Urothelium cell line (cell line): ENCODE results near the gene CDC25B.
"Not testable (repeated sequence)": the region's sequence is repeated elsewhere in the genome, so short reads cannot be mapped to it uniquely, and the experiment has no call there.

ENCODE experiments used
- DNase-seq: peaks from one replicate; pipeline ENCODE4 v3.0.0; 2011; ENCODE audit warnings: low spot score, mixed read lengths
- FAIRE-seq: peaks from 2 replicates; lab custom pipeline; 2011; peaks lifted over from hg19 to GRCh38; lab: Jason Lieb, UNC

Gene CDC25B

GRCh38 chr20:3820901-3821727 lies 25.0 kb downstream of the CDC25B start:
- FAIRE-seq (no peak), DNase-seq (no peak)

- DNase-seq: no peak
- FAIRE-seq: no peak
Observed at GRCh38 chr20:3821996-3822395, 25.9 kb downstream of the CDC25B start.

GRCh38 chr20:3823881-3824280 lies 27.8 kb downstream of the CDC25B start:
- FAIRE-seq (no peak), DNase-seq (no peak)

GRCh38 chr20:3825526-3825925 lies 29.4 kb downstream of the CDC25B start:
- DNase-seq (no peak), FAIRE-seq (no peak)

GRCh38 chr20:3826420-3826819 lies 30.3 kb downstream of the CDC25B start:
- FAIRE-seq (no peak), DNase-seq (no peak)

- no peak for FAIRE-seq
Observed at GRCh38 chr20:3828798-3829197, 32.7 kb downstream of the CDC25B start.

GRCh38 chr20:3829891-3830290 lies 33.8 kb downstream of the CDC25B start:
- DNase-seq, FAIRE-seq: not testable (repeated sequence)

More at GRCh38 chr20:3828798-3829197, 32.7 kb downstream of the CDC25B start:
- no peak for DNase-seq

GRCh38 chr20:3836132-3836531 lies 40.0 kb downstream of the CDC25B start:
- DNase-seq (no peak), FAIRE-seq (no peak)

GRCh38 chr20:3839328-3839727 lies 43.2 kb downstream of the CDC25B start:
- no peak for FAIRE-seq
- no peak for DNase-seq

GRCh38 chr20:3840201-3840600 lies 44.1 kb downstream of the CDC25B start:
- DNase-seq, FAIRE-seq: not testable (repeated sequence)

GRCh38 chr20:3842348-3842930 lies 46.3 kb downstream of the CDC25B start:
- no peak for FAIRE-seq

GRCh38 chr20:3843490-3843889 lies 47.4 kb downstream of the CDC25B start:
- peak; percentile 49 for DNase-seq
- no peak for FAIRE-seq

More at GRCh38 chr20:3842348-3842930, 46.3 kb downstream of the CDC25B start:
- DNase-seq: no peak

- FAIRE-seq, DNase-seq: not testable (repeated sequence)
Observed at GRCh38 chr20:3843990-3844619, 48.0 kb downstream of the CDC25B start.

- FAIRE-seq: no peak
- DNase-seq: no peak
Observed at GRCh38 chr20:3846378-3846739, 50.2 kb downstream of the CDC25B start.

GRCh38 chr20:3846740-3847428 lies 50.8 kb downstream of the CDC25B start, which contains the start of gene MAVS:
TSS of gene MAVS (plus strand) at chr20:3846834. CDS start at chr20:3854625, 7,791 bp downstream.
- FAIRE-seq (no peak), DNase-seq (peak; percentile 92)

- DNase-seq (no peak), FAIRE-seq (no peak)
Observed at GRCh38 chr20:3847429-3847940, 51.4 kb downstream of the CDC25B start.

- DNase-seq: no peak
- FAIRE-seq: no peak
Observed at GRCh38 chr20:3848565-3848964, 52.5 kb downstream of the CDC25B start.

- no peak for FAIRE-seq
Observed at GRCh38 chr20:3854462-3854871, 58.4 kb downstream of the CDC25B start.

More at GRCh38 chr20:3854462-3854871, 58.4 kb downstream of the CDC25B start:
- no peak for DNase-seq
